GM18505 (cell line): ENCODE results near the gene SIRPA.

Source experiments
- ATAC-seq: cut with Tn5 transposase; IDR thresholded peaks from one replicate; pipeline ENCODE4 v1.9.1; 2021; ENCODE audit not compliant: unreplicated experiment
- POLR2A ChIP-seq: IDR thresholded peaks from 4 replicates; pipeline ENCODE4 v1.6.1; 2011; ENCODE audit warnings: borderline replicate concordance; ENCODE audit not compliant: insufficient read depth, insufficient read length; ENCODE audit errors: extremely low read depth

The SIRPA gene

DNA sequence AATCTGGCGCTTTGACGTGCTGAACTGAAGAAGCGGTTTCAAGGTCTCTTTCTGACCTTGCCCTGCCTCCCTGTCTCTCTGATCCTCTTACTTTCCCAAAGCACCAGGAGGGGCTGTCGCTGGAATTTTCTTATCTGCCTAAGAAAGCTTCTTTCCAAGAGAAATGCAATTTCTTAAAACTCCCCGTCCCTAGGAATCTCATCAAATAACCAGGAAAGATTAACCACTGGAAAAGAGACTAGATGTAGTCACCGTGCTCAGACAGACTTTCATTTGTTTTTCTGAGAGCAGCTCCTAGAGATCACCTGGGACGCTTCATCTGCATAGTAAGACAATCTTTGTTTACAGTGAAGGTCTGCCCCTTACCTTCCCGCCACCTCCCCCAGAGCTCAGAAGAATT, 60.0 kb downstream of the SIRPA start:
- ATAC-seq: no peak
- TF ChIP-seq POLR2A: no peak

DNA sequence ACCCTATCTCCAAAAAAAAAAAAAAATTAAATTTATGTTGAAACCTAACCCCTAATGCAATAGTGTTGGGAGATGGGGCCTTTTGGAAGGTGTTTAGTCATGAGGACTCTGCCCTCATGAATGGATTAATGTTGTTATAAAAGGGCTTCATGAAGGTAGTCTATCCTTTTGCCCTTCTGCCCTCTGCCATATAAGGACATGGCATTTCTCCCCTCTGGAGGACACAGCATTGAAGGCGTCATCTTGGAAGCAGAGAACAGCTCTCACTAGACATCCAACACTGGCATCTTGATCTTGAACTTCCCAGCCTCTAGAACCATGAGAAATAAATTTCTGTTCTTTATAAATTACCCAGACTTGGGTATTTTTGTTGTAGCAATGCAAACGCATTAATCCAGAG, 63.2 kb downstream of the SIRPA start:
- no peak for ATAC-seq
- no peak for TF ChIP-seq POLR2A

GRCh38 chr20:1959156-1959555, 63.9 kb downstream of the SIRPA start:
- TF ChIP-seq POLR2A: no peak

GRCh38 chr20:1961374-1961773, 66.2 kb downstream of the SIRPA start:
- no peak for ATAC-seq
- no peak for TF ChIP-seq POLR2A

More at GRCh38 chr20:1959156-1959555, 63.9 kb downstream of the SIRPA start:
- ATAC-seq: no peak

GRCh38 chr20:1964061-1964460, 68.9 kb downstream of the SIRPA start:
- ATAC-seq: no peak
- no peak for TF ChIP-seq POLR2A

- no peak for TF ChIP-seq POLR2A
- ATAC-seq: no peak
Observed at GRCh38 chr20:1964659-1965405, 69.6 kb downstream of the SIRPA start.

GRCh38 chr20:1965520-1966351, 70.5 kb downstream of the SIRPA start:
- ATAC-seq: no peak
- no peak for TF ChIP-seq POLR2A

DNA sequence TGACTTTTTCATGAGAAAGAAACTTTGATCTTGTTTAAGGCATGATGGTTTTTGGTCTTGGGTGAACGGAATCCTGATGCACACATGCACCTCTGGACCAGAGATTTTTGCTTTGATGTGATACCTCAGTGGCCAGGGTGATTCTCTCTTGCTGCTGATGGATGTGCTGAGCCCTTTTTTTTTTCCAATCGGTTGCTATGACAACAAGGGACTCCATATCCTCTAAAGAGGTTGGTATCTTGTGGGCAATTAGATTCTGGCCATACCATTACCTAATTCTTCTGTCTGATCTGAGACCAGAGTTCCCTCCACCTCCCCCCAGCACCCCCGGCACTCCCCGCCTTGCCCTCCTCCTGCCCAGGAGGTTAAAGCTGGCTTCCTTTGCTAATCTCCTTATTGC, 73.8 kb downstream of the SIRPA start:
- no peak for ATAC-seq

GRCh38 chr20:1971893-1972586, 76.8 kb downstream of the SIRPA start:
- ATAC-seq: no peak
- TF ChIP-seq POLR2A: no peak

More for the DNA sequence above, 73.8 kb downstream of the SIRPA start:
- TF ChIP-seq POLR2A: no peak

DNA sequence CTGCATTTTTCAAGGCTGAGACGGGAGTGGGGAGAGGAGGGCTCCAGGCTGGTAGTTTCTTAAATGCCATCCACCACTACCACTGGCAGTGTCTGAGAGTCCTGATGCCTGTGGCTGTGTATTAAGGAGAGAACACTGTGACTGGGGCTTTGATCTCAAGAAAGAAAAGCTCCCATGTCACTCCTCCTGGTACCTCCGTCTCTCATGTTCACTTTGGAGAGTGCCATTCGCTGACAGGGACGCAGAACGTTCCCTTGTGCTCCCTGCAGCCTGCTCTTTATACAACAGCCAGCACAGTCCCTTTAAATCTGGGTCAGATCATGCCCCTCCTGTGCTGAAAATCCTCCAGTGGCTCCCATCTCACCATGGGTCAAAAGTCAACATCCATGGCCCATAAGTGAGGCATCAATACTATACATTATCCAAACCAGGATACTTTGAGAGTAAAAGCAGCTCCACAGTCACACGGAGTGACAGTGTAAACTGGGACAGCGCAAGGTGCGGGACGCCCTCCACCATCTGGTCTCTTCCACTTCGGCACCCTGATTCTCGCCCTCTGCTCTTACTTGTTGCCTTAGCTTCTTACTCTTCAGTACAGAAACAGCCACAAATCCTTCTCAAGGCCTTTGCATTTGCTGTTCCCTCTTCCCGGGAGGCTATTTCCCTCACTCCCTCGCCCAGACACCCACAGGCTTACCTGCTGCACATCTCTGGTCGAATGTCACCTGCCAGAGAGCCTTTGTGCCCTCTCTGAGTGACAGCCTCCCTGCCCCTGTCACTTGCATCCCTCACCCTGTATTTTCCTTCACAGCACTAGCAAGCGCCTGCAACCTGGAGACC, 78.6 kb downstream of the SIRPA start:
- TF ChIP-seq POLR2A: no peak

DNA sequence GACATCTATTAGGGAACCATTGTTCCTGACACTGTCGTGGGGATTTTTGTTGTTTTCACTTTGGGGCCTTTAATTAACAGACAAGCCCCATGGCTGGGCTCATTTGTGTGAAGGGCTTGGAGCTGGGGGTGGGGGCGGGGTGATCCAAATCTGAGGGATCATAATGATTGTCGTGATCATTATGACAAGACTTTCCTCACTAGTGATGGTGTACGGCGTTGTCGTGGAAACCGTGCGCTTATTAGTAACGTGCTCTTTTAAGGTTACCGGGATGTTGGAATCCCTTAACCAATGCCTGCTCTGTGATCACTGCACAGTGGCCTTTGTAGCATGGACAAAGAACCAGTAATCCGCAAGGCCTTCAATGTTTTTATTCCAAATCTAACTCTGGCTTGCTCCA, 80.1 kb downstream of the SIRPA start:
- TF ChIP-seq POLR2A: no peak
- ATAC-seq: no peak

More for the DNA sequence above, 78.6 kb downstream of the SIRPA start:
- ATAC-seq: no peak

DNA sequence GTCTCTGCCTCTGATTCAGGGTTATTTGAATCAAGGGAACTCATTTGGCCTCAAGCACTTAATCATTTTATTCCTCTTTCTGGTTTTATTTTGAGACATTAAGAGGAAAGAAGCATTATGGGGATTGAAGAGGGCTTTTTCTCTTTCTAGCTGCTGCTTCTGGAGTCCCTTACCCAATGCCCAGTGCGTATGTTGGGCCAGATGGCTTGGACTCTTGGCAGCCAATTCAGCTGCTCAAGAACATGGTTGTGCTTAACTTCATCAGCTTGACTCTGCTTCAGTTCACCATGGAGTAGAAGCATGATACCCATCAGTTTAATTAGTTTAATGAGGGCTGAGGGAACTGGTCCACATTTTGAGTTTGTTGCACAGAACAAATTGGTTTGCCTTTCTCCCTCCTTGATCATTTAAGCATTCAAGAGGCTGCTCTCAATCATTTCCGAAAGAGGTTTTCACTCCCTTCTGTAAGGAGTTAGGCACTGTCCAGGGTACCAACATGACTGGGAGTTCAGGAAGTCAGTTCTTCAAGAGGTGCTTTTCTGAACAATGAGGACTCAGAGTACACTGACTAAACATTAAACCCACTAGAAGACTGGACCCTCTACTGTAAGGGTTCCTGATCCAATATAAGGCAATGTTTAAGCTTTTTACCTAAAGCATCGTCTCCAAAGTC, 84.0 kb downstream of the SIRPA start:
- ATAC-seq: no peak
- TF ChIP-seq POLR2A: no peak
